Measurements from ENCODE around the gene DLG5.

DLG5 gene

GRCh38 chr10:77926566-77927401 is at the start of gene DLG5:
TSS of gene DLG5 (minus strand) at chr10:77926755. CDS start at chr10:77926520, 235 bp downstream.
- peak; percentile 8 for DNase-seq

- DNase-seq = no peak
These were observed 48.6 kb upstream of the DLG5 start for GRCh38 chr10:77975086-77975666.

DNA sequence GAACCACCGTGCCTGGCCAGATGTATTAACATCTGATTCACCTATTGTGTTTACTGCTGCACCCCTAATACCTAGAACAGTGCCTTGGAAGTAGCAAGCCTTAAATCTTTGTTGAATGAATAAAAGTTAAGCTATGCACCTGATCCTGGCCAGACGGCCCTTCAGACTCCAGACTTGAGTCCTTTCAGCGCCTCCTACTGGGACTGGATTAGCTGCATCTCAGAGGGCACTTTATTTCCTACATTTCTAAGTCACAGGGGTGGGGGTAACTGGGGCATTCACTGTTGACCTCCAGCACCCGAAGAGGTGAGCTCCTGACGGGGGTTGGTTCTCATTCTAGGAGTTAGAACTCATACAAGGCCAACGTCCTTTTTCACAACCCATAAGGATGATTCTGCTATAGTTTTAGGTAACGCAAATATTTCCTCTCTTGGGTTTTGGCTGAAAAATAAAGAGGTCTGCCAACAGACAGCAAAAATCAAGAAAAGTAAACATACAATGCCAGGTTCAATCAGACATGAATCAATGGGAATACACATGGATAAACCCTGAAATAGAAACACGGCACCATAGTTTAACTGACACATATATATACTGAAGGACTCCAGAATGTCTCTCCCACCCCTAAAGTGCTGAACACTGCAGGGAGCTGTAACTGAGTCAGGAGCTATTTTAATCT is 48.0 kb upstream of the DLG5 start:
- DNase-seq = no peak

DNA sequence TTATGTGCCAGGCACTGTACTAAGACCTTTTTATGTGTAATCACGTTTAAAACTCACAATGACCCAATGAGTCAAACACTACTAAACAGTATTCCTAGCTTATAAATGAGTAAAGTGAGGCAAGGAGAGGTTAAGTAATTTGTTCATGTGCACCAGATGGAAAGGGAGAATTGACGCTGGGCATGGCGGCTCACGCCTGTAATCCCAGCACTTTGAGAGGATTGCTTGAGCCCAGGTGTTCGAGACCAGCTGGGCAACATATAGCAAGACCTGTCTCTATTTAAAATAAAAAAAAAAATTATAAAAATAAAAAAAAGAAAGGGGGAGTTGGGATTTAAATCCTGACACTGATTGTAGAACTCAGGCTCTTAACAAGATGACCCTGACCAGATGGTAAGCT is 46.7 kb upstream of the DLG5 start:
- DNase-seq = no peak

- DNase-seq = no peak
These were observed 45.6 kb upstream of the DLG5 start for GRCh38 chr10:77972148-77972547.

- DNase-seq = no peak
These were observed 45.2 kb upstream of the DLG5 start for GRCh38 chr10:77971804-77972144.

DNA sequence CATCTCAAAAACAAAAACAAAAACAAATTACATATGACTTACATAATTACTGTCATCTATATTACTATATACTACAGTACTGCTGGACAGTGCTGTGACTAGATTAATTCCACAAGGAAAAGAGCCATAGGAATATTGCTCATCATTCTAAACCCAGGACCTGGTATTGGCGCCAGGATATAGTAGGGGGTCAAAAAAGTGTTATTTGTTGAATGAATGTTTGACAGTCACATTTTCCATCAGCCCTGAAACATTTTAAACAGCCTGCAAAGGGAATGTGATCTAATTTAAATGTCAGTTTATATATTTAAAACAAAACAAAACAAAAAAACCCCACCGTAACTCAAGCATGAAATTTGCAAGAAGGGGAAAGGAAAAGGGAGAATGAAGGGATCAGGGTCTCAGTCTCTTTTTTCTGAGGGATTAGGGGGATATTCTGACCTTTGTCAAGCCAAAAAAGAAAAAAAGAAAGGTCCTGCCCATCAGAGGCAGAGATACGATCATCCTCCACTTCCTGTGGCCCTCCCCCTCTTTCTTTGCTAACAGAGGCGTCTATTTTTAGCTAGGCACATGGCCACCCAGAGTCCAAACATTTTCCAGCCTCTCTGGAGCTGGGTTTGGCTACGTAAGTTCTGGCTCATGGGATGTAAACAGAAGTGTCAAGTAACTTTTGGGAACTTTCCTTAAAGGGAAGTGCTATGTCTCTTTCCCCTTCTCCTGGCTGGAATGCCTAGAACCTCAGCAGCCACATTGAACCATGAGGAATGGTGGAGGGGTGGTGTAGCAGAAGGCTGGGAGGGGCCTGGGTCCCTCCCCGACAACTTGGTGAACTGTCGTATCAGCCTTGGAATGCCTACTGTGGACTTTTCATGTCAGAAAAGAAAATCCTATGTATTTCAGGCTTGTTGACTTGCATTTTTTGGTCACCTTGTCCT is 44.6 kb upstream of the DLG5 start:
- DNase-seq = no peak

DNA sequence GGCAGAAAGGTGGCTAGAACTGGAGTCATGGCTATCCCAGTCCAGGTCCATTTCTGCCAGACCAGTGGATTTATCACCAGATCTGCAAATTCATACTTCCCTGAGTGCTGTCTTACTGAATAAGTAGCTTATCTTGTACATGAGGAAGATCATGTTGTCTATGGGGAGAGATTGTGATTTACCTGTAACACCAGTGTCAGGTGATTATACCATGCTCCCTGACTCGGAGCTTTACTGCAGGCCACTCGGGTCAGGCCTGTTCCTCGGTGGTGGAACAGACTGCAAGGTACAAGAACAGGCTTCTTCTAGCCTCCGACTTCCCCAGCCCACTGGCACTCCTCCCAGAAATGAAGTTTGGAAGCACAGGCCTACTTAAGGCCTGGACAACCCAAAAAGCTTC is 42.6 kb upstream of the DLG5 start:
- no peak for DNase-seq

DNA sequence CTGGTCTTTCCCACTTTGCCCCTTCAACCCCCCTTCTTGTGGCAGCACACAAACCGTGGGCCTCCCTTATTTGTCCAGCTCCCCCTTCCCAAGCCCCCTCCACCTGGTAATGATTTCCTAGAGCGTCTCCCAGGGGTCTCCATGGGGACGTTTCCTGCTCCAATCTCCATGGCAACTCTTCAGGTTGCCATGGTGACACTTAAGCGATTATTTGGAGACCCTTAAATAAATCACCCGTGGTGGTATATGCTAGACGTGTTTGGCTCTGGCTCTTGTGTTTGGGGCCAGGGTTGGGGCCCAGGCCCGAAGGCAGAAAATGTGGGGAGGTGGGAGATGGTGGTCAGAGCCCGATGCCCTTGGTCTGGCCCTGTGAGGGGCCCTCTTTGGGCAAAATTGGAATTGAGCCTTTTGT is 41.1 kb upstream of the DLG5 start:
- DNase-seq = no peak

DNA sequence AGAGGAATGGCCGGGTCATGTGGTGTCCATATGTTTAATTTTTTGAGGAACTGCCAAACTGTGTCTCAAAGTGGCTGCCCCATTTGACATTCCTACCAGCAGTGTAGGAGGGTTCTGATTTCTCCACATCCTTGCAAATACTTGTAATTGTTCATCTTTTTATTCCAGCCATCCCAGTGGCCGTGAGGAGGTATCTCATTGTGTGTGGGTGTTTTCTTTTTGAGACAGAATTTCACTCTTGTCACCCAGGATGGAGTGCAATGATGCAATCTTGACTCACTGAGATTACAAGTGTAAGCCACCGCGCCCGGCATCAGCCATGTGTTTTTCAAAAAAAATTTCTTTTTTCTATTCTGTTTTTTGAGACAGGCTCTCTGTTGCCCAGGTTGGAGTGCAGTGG is 38.7 kb upstream of the DLG5 start:
- DNase-seq = no peak

GRCh38 chr10:77964811-77965210 is 38.3 kb upstream of the DLG5 start:
- no peak for DNase-seq

- DNase-seq = no peak
These were observed 37.3 kb upstream of the DLG5 start for GRCh38 chr10:77963901-77964300.

GRCh38 chr10:77962350-77963146 is 36.0 kb upstream of the DLG5 start:
- DNase-seq = no peak

- DNase-seq = no peak
These were observed 35.1 kb upstream of the DLG5 start for GRCh38 chr10:77961668-77962067.

GRCh38 chr10:77960829-77961329 is 34.3 kb upstream of the DLG5 start:
- no peak for DNase-seq

GRCh38 chr10:77959887-77960455 is 33.4 kb upstream of the DLG5 start:
- no peak for DNase-seq

- no peak for DNase-seq
These were observed 32.8 kb upstream of the DLG5 start for GRCh38 chr10:77959384-77959783.

DNA sequence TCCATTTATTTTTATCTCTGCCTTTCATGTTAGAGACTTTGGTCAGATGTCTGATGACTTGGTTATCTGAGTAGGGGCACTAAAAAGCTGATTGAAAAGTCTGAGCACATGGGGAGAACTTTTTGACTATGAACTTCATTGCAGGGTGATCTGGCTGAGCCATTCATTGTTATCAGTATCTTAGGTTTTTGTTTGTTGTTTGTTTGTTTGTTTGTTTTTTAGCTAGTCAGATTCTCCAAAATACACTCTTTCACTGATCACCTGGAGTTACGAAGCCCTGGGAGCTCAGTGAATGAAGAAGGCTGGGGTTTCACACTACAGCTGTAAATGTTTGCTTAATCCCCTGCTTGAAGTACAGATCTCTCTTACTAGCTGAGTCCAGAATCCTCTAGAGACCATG is 28.6 kb upstream of the DLG5 start:
- DNase-seq = no peak

- DNase-seq = no peak
These were observed 22.6 kb upstream of the DLG5 start for GRCh38 chr10:77949167-77949566.

DNA sequence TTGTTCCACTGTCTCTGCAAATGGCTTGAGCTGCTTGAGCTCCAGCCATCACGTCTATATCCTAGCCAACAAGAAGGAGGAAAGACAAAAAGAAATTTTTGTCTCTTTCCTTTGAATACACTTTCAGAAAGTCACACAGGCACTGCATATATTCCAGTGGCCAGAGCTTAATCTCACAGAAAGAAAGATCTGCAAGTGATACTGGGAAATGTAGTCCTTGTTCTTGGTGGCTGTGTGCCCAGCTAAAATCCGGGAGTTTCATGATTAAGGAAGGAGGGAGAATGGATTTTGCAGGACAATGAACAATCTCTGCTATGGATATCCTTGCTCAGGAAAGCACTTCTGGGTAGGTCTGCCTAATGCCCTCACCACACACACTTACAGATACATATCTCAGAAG is 19.5 kb upstream of the DLG5 start:
- no peak for DNase-seq

GRCh38 chr10:77944519-77944918 is 18.0 kb upstream of the DLG5 start:
- no peak for DNase-seq
